Activated CD4-positive, alpha-beta T cell treated with anti-CD3 and anti-CD28 coated beads, Interleukin-2, amount 50 U/mL, for 24 hours (primary cell): ENCODE measurements around the gene TFAP2D.
A peak's percentile ranks its signal among the peaks of the same experiment; 100 is the strongest.

ENCODE experiments used
- DNase-seq, 2 donors: peaks; one replicate each; pipeline ENCODE4 v3.0.0-alpha.2; 2020; ENCODE audit warnings: low read depth in 1 of 2, low spot score in 1 of 2

Gene TFAP2D

GRCh38 chr6:50718566-50718965, 5.2 kb downstream of the TFAP2D start:
- no peak for DNase-seq

DNA sequence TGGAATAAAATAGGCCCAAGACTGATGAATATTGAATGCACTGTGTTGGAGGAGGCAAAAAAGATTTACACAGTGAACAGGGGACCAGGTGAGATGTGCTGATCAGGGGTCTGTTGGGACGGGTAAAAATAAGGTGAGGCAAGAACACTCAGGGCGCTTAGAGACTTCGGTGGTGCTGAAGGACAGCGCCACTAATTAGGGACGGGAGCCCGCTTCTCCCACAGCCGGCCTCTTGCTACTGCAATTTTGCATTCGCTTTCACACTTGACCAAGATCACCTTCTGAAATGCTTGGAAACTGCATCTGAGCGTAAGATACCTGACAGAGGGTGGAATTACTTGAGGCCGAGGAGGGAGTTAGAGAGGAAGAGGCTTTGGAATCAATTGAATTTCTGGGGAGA, 7.3 kb downstream of the TFAP2D start:
- DNase-seq = no peak

- no peak for DNase-seq
Measured at GRCh38 chr6:50721978-50722377, 8.7 kb downstream of the TFAP2D start.

GRCh38 chr6:50722829-50723554, 9.7 kb downstream of the TFAP2D start:
- DNase-seq = no peak

- no peak for DNase-seq
Measured at GRCh38 chr6:50724381-50725124, 11.2 kb downstream of the TFAP2D start.

DNA sequence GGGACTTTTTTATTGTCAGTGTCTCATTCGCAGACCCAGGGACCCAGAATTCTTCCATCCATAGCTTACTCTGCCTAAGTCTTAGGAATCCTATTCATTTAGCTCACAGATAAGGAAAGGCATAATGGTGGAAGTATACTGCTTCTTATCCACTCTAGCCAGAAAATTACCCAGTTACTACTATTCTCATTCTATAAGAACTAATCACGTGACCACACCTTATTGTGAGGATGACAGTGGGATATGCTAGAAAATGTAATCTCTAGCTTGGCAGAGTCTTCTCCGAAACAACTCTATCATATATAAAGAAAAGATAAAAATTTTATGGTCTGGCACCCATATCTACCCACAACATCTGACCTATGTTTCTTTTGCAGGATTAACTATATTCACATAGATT, 21.2 kb downstream of the TFAP2D start:
- no peak for DNase-seq

GRCh38 chr6:50742161-50742560, 28.8 kb downstream of the TFAP2D start:
- no peak for DNase-seq

GRCh38 chr6:50744976-50745375, 31.6 kb downstream of the TFAP2D start:
- no peak for DNase-seq

- no peak for DNase-seq
Measured at GRCh38 chr6:50762798-50763197, 49.5 kb downstream of the TFAP2D start.

DNA sequence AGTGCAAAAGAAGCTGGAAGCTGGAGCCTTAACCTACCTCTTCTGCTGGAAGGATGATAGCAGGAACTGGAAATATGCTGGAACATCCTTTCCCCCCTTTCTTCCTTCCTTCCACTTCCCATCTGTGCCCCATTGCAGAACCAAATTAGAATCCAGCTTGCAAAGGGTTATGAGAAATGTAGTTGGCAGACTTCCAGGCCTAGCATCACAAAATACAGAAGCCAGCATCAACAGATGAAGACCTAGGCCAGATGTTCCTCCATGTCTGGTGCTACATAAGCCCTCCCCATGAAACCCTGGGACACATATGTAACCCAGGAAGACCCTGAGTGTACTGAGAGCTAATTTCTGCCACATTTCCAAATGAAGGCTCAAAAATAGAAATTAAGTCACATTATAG, 65.4 kb downstream of the TFAP2D start:
- DNase-seq = no peak

DNA sequence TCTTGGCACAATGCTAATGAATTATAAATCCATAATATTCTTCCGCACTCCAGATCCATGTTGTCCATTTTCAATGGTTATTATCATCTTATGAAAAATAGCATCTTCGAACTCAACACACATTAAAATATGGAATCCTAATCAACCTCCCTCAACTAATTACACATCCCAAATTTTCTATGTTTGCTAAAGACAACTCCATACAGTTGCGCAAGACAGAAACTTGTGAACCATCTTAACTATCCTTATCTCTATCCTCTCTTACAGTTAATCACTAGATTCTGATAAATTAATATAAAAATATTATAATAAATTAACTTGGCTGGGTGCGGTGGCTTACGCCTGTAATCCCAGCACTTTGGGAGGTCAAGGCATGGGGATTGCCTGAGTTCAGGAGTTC, 67.1 kb downstream of the TFAP2D start:
- no peak for DNase-seq

GRCh38 chr6:50785921-50786320, 72.6 kb downstream of the TFAP2D start:
- DNase-seq = no peak

GRCh38 chr6:50791900-50792508, 78.7 kb downstream of the TFAP2D start:
- DNase-seq = no peak

DNA sequence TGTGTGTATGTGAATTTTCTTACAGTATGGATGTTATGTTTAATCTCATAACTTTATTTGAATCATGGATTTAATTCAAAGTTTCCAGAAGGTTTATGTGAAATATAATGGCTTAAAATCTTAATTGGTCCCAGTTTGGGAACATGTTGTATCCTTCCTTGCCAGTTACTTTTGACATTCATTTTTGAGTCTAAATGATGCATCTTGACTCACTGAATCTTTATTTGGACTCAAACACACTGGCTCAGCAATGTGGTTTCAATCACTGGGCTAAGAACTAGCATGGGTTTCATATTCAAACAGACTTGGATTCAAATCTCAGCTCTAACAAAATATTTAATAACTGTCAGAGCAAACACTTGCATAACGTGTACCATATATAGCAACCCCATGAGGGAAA, 79.4 kb downstream of the TFAP2D start:
- DNase-seq = no peak

GRCh38 chr6:50795574-50795973, 82.2 kb downstream of the TFAP2D start:
- DNase-seq = no peak

DNA sequence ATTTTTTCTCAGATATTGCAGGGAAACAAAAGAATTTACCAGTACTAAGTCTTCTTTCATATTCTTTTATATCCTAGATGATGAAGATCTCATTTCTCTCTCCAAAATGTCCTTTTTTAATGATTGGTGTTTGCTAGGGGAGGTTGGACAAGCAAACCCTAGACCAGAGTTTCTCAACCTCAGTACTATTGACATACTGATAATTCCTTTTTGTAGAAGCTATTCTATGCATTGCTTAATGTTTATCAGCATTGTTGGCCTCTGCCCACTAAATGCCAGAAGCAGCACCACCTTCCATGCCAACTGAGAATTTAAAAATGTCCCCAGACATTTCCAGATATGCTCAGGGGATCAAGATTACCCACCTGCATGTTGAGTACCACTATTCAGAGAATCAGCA, 91.0 kb downstream of the TFAP2D start:
- DNase-seq = no peak

DNA sequence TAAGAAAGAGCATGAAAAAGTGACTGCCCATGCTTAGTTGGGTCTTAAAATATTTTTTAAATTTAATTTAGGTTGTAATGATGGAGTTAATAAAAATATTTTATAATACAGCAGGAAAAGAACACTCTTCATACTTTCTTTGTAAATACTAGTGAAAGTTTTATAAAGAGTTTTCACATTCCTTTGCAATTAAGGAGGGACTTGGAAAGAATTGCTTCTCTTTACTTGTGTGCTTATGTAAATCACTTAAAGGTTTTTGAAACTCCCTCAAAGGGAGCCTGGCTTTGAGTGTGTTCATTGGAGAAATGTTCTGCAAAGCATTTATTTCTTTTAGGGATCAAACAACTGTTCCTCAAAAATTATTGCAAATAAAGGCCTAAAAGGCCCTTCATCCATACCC, 93.7 kb downstream of the TFAP2D start:
- DNase-seq = no peak

DNA sequence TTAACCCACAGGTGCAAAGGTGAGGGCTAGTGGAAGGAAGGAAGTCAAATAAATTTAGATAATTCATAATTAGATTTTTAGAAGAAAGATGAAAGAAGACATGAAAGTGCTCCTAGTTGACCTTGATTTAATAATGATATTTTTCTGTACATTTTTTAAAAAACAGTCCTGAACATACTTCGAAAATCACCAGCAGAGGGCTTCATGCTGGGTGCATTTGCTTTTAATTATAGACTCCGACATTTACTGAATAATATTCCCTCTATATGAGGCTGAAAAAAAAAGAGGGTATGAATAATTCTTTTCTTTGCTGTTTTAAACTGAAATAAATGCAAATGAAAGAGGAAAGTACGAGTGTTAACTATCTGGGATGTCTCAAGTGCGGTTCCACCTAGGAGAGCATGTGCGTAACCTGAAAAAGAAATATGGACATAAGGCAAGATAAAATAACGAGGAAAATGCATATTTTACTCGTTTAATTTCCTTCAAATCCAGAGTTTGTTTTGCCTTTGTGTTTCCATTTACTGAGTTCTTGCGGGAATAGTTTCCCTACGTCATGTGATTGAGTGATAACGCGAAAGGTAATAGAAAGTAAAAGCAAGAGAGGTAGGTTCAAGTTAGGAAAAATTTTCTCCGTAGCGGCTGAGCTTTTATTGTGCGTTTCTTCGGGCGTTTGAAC, 102.2 kb downstream of the TFAP2D start:
- no peak for DNase-seq

DNA sequence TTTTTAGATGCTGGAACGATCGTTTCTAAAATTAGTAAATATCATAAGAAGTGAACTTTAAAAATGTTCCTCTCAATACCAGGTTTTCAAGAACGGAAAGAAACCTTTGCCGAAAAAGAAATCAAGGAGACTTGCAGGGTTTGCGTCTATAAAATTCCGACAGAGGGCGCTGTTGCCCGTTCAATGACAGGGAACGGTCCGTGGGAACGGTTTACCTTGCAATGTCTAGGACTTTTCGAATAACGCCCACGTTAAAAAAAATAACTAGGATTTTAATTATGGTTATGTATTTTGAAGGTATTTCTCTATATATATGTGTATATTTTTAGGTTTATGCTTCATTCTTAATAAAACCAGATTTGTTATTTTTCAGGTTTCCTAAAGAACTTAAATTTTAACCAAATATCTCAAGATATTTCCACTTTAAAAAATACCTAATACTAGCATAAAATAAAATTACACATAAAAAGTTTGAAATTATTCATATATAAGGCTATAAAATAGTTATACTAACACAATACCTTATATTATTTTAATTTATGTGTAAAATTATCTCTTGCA, 102.9 kb downstream of the TFAP2D start:
- peak; percentile 12 to 43 for DNase-seq

GRCh38 chr6:50816947-50817645, 103.8 kb downstream of the TFAP2D start:
- DNase-seq = no peak

- no peak for DNase-seq
Measured at GRCh38 chr6:50817646-50817950, 104.3 kb downstream of the TFAP2D start.
